SK-N-DZ (cell line): ENCODE measurements around the gene SLC6A16.
"Not testable (repeated sequence)": the region's sequence is repeated elsewhere in the genome, so short reads cannot be mapped to it uniquely, and the experiment has no call there.

Source experiments
- DNase-seq: peaks from one replicate; pipeline ENCODE4 v3.0.0-alpha.2; 2015; ENCODE audit warnings: low spot score

SLC6A16 gene

GRCh38 chr19:49344505-49345423 lies 19.8 kb upstream of the SLC6A16 start:
- DNase-seq, result no peak

- no peak for DNase-seq
Observed at GRCh38 chr19:49343123-49343522, 18.1 kb upstream of the SLC6A16 start.

GRCh38 chr19:49342291-49342721 lies 17.3 kb upstream of the SLC6A16 start:
- no peak for DNase-seq

DNA sequence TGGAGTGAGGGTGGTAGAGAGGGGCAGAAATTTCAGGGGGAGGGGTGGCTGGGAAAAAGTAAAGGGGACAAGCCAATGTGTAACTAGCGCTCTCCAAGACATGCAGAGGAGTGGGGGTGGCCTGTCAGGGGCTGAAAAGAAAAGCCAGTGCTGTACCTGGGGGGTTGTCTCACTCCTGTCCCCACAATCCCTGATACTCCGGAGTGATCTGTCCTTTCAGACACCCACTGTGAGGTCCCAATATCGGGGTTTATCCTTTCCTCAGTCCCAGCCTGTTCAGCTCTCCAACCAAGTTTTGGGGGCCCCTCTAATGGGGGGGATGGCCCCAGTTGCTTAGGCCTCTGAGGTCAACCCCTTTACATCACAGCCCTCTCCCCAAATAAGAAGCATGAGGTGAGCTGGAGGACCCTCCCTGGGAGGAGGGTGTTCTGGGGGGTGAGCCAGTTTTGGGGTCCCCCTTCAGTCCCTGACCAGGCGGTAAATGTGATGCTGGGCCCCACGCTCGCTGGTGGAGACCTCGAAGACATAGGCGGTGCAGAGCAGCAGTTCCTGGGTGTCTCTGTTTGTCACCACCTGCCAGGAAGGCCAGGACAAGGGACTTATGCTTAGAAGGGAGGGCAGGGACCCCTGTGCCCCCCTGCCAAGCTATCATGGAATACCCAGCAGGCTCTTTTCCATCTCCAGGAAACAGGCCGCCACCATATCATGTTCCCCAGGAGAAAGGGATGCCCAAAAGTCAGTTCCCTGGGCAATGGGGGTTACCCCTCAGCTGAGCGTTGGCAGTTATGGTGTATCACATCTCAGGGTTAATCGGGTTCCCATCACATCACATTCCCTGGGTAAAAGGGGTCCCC lies 16.1 kb upstream of the SLC6A16 start:
- no peak for DNase-seq

GRCh38 chr19:49340069-49340864 lies 15.3 kb upstream of the SLC6A16 start:
- DNase-seq, result no peak

DNA sequence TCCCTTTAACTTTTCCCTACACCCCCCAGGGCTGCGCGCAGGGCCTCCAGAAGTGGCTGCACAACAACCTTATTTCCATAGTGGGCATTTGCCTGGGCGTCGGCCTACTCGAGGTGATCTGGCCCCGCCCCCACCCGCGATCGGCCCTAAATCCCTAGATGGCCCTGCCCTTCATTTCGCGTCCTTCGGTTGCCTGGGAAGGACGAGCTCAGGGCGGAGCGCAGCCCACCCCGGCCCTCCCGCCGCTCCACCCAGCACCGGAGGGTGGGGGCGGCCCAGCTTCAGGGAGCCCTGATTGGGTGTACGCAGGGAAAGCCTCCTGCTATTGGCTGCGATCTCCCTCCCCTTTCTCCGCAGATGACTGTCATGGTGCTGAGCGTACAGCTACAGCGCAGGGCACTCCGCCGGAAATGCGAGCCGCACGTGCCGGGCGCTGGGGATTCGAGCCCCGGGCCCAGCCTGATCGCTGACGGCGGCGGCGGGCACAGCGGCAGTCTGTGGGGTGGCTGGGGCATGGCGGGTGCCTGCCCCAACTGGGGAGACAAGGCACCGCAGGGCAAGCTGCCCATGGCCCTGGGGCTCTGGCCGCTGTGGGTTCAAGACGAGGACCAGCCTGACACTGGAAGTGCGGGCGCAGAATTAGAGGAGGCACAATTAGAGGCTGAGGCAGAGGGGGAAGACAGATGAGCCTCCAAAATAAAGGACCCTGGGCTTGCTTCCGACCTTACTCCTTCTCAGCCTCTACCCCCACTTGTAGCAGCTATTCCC lies 14.5 kb upstream of the SLC6A16 start:
- DNase-seq, result peak; percentile 46

- no peak for DNase-seq
Observed at GRCh38 chr19:49338691-49339300, 13.8 kb upstream of the SLC6A16 start.

- DNase-seq, result no peak
Observed at GRCh38 chr19:49338023-49338677, 13.2 kb upstream of the SLC6A16 start.

DNA sequence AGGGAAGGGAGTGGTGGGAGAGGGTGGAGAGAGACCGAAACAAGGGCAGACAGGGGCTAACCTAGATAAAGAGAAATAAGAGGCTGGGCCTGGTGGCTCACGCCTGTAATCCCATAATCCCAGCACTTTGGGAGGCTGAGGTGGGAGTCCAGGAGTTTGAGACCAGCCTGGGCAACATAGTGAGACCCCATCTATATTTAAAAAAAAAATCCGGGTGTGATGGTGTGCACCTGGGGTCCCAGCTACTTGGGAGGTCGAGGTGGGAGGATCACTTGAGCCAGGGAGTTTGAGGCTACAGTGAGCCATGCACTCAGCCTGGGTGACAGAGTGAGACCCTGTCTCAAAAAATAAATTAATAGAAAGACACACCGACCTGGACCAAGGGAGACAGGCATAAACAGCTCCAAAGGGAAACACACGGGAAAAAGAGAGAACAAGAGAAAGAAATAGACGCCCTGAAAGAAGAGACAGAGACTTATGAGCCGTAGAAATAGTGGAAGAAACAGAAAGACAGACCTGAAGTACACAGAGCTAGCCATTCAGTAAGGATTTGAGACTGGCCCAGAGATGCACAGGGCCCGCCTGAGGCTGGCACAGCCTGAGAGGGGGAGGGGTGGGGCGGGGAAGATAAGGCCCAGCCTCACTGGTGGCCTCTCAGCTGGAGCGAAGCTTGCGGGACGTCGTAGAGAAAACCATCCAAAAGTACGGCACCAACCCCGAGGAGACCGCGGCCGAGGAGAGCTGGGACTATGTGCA lies 12.5 kb upstream of the SLC6A16 start:
- DNase-seq, result no peak

DNA sequence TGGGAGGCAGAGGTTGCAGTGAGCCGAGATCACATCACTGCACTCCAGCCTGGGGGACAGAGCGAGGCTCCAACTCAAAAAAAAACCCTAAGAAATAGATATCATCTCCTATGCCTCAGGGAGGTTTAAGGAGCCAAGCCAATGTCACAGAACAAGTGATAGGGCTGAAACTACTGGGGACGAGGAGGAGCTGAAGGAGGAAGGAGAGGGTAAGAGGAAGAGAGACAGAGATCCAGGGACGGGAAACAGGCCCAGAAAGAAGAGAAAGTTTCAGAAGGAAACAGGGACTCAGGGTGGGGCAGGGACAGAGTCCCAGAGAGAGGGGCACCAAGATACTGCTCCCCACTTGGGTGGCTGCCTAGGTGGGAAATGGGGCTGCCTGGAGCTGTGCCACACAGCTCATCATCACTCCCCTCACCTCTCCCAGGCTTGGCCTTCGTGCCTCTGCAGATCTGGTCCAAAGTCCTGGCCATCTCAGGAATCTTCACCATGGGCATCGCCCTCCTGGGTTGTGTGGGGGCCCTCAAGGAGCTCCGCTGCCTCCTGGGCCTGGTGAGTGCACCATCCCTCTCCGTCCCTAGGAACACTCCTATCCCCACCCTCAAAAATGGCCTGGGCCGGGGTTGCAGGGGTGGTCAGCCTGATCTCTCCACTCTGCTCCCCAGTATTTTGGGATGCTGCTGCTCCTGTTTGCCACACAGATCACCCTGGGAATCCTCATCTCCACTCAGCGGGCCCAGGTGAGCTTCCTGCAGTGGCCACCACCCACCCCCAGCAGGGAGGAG lies 11.7 kb upstream of the SLC6A16 start:
- no peak for DNase-seq

GRCh38 chr19:49335784-49336481 lies 10.9 kb upstream of the SLC6A16 start:
- no peak for DNase-seq

DNA sequence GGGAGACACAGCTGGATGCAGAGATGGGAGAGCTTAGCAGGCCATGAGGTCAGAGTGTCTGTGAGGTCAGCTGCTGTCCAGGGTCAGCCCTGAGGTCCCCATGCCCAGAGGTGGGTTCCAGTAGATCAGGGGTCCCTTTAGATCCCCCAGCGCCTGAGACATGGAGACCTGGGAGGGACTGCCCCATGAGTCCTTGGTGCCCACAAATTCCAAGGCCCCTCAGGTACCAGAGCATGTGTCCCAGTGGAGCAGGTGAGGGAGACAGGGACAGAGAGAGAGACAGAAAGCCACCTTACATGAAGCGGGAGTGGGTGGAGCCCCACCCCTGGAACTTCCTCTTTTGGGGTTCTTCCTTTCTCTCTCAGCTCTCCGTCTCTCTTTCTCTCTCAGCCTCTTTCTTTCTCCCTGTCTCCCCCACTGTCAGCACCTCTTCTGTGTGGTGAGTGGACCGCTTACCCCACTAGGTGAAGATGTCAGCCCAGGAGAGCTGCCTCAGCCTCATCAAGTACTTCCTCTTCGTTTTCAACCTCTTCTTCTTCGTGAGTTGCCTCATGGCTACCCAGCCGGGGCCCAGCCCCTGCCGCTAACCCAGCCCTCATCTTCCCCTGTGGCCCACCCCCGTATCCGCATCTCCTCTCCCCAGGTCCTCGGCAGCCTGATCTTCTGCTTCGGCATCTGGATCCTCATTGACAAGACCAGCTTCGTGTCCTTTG lies 10.2 kb upstream of the SLC6A16 start, which contains the start of gene CD37:
Gene CD37, plus strand, starts transcription at position 336 of the 713 bp plus-strand sequence. Its CDS starts 135 bp downstream, at position 471.
- DNase-seq, result no peak

GRCh38 chr19:49333811-49334288 lies 8.9 kb upstream of the SLC6A16 start:
- no peak for DNase-seq

DNA sequence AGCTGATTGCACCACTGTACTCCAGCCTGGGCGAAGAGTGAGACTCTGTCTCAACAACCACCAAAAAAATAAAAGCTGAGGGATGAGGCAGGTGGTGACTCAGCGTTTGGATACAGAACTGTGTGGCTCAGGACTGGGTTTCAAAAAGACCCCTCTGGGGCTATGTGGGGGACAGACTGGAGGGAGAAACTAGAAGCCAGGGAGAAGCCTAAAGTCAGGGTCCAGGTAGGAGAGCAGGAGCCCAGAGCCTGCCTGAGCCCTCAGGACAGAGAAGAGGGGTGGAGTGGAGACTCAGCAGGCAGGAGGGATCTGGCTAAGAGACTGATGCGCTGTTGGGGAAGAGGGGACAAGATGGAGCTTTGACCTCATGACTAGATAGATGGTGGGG lies 8.4 kb upstream of the SLC6A16 start:
- DNase-seq, result no peak

DNA sequence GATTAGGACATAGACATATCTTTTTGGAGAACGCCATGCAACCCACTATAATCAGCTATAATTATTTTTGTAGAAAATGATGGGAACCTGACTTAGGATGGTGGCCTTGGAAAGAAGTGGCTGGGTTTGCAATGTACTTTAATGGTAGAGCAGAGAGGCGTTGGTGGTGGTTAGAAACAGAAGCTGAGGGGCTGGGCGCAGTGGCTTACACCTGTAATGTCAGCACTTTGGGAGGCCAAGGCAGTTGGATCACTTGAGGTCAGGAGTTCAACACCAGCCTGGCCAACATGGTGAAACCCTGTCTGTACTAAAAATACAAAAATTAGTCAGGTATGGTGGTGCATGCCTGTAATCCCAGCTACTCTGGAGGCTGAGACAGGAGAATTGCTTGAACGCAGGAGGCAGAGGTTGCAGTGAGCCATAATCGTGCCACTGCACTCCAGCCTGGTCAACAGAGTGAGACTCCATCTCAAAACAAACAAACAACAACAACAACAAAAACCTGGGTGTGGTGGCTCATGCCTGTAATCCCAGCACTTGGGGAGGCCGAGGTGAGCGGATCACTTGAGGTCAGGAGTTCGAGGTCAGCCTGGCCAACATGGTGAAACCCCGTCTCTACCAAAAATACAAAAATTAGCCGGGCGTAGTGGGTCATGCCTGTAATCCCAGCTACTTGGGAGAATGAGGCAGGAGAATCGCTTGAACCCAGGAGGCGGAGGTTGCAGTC lies 7.9 kb upstream of the SLC6A16 start:
- DNase-seq, result not testable (repeated sequence)

DNA sequence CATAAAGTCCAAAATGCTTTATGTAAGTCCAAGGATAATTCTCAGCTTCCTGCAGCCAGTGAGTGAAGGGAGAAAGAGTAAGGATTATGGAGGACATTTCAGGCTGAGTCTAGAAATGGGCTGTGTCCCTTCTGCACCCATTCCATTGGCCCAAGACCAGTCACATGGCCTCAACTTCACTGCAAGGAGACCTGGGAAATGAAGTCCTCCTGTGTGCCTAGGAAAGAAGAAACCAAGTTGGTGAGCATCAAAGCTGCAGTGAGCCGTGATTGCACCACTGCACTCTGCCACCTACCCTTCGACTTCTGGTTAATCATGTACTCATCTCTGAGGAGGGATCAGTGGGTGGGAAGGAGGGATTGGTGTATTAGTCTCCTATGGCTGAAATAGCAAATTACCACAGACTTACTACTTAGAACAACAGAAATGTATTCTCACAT lies 6.6 kb upstream of the SLC6A16 start:
- peak; percentile 43 for DNase-seq
